Peyer's patch (tissue), 4 donors: ENCODE results near the gene HADHA.

Experiments used
- CTCF ChIP-seq, 6 experiments: fragments of 450-650 bp in 4 of 6; fragments of 200-600 bp in 2 of 6; sonication (generic) in 1 of 6; IDR thresholded peaks; one replicate each; pipeline ENCODE4 v1.5.1; 2017 to 2019; ENCODE audit warnings: antibody characterized with exemption in 6 of 6, mild to moderate bottlenecking in 3 of 6, moderate library complexity in 1 of 6
- POLR2A ChIP-seq, 2 donors: fragments of 450-650 bp; IDR thresholded peaks; one replicate each; pipeline ENCODE4 v1.5.1; 2017; ENCODE audit warnings: antibody characterized with exemption in 2 of 2, mild to moderate bottlenecking in 2 of 2, moderate library complexity in 2 of 2

DNA sequence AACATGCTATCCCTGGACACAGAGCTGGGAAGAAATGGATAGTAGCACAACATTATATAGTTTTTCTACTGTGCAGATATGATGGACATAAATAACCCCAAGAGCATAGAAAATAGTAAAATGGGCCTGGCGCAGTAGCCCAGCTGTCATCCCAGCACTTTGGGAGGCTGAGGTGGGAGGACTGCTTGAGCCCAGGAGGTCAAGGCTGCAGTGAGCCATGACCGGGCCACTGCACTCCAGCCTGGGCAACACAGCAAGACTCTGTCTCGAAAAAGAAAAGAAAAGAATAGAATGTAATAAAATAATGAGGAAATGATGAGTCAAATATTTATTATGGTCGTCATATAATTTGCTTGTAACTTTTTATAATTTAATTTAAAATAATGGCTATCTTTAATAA lies 79.0 kb downstream of the HADHA start:
- TF ChIP-seq CTCF (IDR thresholded peaks at IDR 0.05) (no peak), POLR2A (IDR thresholded peaks at IDR 0.05) (no peak)
